ENCODE measurements around the gene AHNAK2.
"Not testable (repeated sequence)": the region's sequence is repeated elsewhere in the genome, so short reads cannot be mapped to it uniquely, and the experiment has no call there.

Gene AHNAK2

GRCh38 chr14:104924421-104925213, 53.6 kb downstream of the AHNAK2 start, which contains the start of gene PLD4:
TSS of gene PLD4 (plus strand) at chr14:104924879. CDS start at chr14:104927141, 2,262 bp downstream.
- DNase-seq: no peak

GRCh38 chr14:104923640-104924420, 54.3 kb downstream of the AHNAK2 start:
- DNase-seq: no peak

- no peak for DNase-seq
Observed at GRCh38 chr14:104919993-104920315, 58.2 kb downstream of the AHNAK2 start.

DNA sequence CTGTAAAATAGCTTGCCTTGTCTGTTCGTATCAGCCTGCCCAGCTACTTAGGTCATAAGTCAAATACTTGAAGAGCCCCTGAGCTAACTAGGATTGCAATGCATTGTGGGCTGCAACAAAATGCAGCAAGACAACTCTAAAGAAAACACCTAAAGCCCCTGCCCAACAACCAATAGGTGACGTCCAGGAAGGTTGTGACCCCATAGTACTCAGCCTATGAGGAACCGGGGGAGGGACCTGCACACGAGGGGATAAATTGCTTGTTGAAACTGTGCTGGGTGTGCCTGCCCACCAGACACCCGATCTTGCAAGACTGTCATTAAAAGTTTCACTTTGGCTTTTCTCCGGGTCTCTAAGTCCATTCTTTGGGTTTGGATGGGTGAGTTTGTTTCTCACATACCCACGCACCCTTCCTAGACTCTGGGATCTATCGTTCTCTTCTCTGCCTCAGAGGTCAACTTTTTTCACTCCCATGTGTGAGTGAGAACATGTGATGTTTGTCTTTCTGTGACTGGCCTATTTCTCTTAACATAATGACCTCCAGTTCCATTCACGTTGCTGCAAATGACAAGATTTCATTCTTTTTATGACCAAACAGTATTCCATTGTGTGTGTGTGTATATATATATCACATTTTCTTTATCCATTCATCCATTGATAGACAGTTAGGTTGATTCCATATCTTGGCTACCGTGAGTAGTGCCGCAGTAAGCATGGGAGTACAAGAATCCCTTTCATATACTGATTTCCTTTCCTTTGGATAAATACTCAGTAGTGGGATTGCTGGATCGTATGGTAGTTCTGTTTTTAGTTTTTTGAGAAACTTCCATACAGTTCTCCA, 58.8 kb downstream of the AHNAK2 start:
- DNase-seq: not testable (repeated sequence)

GRCh38 chr14:104917993-104918392, 60.2 kb downstream of the AHNAK2 start:
- no peak for DNase-seq

DNA sequence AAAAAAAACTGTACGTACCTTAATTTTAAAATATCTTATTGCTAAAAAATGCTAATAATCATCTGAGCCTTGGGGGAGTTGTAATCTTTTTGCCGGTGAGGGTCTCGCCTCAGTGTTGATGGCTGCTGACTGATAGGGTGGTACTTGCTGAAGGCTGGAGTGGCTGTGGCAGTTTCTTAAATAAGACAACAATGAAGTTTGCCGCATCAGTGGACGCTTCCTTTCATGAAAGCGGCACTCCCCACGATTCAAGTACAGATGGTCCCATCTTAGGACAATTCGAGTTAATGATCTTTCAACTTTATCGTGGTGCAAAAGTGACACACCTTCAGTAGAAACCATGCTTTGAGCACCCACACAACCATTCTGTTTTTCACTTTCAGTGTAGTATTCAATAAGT, 61.1 kb downstream of the AHNAK2 start:
- no peak for DNase-seq

DNA sequence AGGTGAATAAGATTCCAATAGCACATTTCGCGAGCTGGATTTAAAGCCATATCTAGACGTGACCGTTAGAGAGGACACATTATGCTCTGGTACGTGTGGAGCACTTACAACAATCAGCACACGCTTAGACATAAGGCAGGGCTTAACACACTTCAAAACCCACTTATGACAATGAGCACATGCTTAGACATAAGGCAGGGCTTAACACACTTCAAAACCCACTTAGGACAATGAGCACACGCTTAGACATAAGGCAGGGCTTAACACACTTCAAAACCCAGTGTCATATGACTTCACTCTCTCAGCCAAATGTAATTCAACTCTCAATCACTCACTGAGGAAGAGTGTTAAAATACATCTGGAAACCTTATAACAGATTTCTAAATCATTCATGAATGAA, 64.7 kb downstream of the AHNAK2 start:
- DNase-seq: no peak

DNA sequence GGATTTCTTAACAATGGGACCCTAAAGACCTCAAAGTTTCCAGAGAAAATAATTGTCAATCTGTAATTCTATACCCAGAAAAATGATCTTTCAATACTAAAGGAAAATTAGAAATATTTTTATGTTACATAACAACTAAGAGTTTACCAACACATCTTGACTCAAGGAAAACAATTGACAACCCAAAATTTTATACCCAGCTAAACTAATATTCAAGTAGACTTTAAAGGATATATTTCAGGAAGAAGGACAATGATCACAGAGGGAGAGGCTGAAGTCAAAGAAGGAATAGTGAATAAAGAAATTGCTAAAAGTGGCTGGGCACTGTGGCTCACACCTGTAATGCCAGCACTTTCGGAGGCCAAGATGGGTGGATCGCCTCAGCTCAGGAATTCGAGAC, 66.1 kb downstream of the AHNAK2 start:
- DNase-seq: no peak

- DNase-seq: no peak
Observed at GRCh38 chr14:104908303-104908702, 69.9 kb downstream of the AHNAK2 start.

DNA sequence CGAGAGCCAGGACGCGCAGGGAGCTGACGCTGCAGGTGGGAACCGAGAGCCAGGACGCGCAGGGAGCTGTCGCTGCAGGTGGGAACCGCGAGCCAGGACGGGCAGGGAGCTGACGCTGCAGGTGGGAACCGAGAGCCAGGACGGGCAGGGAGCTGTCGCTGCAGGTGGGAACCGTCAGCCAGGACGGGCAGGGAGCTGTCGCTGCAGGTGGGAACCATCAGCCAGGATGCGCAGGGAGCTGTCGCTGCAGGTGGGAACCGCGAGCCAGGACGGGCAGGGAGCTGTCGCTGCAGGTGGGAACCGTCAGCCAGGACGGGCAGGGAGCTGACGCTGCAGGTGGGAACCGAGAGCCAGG, 72.6 kb downstream of the AHNAK2 start:
- not testable (repeated sequence) for DNase-seq

- not testable (repeated sequence) for DNase-seq
Observed at GRCh38 chr14:104904650-104905578, 73.3 kb downstream of the AHNAK2 start.

DNA sequence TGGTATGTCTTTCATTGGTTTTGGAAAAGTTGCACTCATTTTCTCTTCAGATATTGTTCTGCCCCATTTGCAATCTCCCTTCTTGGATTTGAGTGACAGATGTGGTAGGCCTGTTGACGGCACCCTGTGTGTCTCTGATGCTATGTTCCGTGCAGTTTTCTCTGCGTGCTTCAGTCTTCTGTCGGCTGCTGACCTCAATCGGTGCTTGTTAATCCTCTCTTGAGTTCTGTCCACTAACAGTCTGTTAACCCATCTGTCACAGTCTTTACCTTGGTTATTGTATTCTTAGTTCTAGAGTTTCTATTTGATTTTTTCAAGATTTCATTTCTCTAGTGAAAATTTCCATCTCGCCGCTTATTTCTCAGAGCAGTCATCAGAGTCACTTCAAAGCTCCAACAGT, 74.2 kb downstream of the AHNAK2 start:
- no peak for DNase-seq

GRCh38 chr14:104900639-104901512, 77.3 kb downstream of the AHNAK2 start:
- DNase-seq: no peak

DNA sequence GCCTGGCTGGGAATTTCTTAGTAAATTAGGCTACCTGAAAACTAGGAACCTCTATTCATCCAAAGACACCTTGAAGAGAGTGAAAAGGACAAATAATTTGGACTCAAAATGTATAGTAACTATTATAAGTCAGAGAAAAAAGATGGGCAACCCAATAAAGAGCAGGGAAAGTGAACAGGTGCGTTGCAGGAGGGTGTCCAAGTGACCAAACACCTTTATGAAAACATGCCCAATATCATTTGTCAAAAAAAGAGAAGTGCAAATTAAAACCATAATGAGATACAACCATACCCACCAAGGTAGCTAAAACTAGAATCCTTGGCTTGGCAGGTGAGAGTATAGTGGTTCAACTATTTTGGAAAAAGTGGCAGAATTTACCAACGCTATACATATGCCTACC, 78.4 kb downstream of the AHNAK2 start:
- DNase-seq: no peak

DNA sequence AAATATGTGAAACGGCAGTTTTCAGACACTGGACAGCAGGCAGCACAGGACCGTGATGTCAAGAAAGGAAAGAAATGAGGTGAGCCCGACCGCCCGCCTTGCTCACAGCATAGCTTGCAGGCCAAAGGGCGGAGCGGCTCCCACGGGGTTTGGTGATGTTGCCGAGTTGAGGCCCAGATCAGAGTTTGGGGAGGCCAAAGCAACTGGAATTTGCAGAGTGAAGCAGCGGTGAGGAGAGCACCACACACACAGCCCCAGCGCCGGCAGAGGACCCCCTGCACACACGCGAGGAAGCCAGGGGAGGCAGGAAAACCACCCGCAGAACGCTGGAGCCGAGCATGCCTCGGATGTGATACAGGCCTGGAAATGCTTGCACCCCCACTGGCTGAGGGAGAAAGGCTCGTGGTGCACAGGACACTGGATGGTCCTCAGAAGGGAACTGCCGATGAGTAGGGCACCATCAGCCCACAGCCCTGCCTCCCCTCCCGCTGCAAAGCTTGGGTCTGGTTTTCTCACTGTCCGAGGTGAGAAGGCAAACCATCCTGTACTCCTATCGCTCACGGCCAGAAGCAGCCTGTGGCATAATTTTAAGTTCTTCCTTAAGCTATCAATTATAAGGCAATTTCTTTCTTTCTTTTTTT, 79.2 kb downstream of the AHNAK2 start:
- no peak for DNase-seq

GRCh38 chr14:104898195-104898558, 80.0 kb downstream of the AHNAK2 start:
- no peak for DNase-seq

DNA sequence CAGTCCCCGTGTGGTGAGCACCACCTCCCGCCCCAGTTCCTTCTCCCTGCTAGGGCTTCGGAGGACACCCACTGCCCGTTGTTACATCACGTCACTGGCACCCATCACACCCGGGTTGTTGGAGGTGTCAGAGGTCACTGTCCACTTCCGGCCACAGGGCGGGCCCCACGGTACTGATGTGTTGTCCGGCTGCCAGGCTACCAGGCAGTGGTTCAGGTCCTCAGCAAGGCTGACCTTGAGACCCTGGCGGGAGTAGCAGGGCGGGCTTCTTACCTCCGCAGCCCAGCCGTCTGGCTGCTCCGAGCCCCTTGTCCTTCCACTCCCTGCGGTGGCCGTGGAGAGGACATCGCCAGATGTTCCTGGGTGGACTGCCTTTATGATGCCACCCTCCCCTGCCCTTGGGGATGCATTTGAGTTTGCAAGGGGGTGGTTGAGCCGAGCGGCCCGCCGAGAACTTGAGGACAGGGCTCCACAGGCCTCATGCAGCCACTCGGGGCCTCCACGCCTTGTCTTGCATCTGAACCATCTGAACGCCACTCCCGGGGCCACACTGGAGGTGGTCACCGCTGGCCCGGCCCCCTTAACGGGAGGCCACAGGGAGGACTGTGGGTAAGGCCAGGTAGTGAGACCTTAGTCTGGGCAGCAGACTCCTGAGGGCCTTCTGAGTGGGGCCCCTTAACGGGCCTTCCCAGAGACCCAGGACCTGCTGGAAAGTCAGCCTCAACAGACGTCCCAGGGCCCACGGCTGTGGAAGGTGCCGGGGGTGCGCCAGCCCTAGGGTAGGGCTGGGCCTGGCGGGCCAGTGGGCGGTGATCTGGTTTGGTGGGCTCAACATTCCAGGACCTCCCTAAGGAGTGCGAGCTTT, 80.6 kb downstream of the AHNAK2 start:
- DNase-seq: no peak

GRCh38 chr14:104895786-104896661, 82.2 kb downstream of the AHNAK2 start:
- peak; percentile 95 for DNase-seq

Measured in NCI-H1105 (cell line).